HG03520 (cell line): ENCODE results near the gene IL25.

ENCODE experiments used
- ATAC-seq: cut with Tn5 transposase; IDR thresholded peaks from one replicate; pipeline ENCODE4 v1.9.1; 2021; ENCODE audit warnings: mild to moderate bottlenecking, moderate library complexity; ENCODE audit not compliant: unreplicated experiment

The IL25 gene

DNA sequence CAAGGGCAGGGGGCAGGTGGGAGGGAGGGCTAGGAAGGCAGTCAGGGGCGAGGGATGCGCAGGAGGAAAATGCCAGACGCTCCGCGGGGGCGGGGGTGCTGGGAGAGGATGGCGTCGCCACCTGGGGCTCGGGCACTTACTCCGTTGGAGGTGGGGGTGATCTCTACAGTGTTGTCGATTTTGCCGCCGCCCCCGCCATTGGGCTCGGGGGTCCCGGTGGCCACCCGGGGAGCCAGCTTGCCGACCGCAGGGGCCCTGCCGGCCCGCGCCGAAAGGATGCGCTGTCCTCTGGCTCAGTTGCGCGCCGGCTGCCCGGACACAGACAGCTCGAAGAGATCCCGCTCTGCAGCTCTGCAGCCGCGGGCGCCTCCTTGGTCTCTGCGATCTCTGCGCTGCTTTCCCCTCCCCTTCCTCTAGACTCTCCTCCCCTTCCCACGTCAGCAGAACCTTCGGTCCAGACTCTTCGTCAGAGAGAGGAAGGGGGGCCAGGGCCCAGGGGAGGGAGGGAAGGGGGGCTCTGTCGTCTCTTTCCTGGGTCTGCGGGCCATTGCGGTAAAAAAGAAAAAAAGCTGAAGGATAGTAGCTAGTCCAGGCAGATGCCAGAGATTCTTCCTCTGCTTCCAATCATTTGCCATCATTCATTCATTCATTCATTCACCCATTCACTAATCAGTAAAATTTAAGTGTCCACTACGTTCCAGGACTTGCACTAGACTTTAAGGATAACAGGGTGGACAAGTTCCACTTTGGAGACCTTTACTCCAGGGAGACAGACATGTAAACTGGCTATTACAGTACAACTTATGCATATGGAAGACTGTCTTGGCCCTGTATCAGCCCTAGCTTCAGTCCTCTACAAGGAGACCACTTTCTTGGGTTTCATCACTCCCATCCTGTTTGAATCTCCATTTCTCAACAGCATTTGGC, 19.8 kb upstream of the IL25 start, which contains the start of gene SLC22A17:
Gene SLC22A17 (minus strand): TSS at position 382 of the 927 bp plus-strand sequence.
- no peak for ATAC-seq

DNA sequence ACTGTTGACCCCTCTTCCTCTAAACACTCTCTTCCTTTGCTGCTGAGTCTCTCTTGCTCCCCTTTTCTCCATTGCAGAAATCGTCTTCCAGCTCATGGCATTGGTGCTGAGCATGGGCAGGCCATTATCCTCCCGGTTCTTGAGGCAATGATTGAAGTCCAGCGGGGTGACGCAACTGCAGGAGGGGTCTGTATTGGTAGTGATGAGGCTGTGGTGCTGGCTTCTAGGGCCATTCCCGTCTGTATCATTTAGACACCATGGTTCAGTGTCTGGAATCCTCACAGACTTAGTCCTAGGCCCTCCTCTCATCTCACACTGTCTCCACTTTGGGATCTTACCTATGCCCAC, 19.2 kb upstream of the IL25 start:
- ATAC-seq = no peak

DNA sequence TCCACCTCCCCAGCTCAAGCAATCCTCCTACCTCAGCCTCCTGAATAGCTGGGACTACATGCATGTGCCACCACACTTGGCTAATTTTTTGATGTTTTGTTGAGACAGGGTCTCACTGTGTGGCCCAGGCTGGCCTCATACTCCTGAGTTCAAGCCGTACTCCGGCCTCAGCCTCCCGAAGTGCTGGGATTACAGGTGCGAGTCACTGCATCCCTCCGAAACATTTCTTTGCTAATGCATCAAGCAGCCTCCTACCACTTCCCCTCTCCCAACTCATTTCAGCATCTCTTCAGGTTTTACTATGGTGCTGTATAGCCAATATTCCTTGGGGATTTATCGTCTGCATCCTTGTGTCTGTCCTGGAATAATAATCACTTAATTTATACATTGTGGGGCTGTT, 17.6 kb upstream of the IL25 start:
- ATAC-seq = no peak

DNA sequence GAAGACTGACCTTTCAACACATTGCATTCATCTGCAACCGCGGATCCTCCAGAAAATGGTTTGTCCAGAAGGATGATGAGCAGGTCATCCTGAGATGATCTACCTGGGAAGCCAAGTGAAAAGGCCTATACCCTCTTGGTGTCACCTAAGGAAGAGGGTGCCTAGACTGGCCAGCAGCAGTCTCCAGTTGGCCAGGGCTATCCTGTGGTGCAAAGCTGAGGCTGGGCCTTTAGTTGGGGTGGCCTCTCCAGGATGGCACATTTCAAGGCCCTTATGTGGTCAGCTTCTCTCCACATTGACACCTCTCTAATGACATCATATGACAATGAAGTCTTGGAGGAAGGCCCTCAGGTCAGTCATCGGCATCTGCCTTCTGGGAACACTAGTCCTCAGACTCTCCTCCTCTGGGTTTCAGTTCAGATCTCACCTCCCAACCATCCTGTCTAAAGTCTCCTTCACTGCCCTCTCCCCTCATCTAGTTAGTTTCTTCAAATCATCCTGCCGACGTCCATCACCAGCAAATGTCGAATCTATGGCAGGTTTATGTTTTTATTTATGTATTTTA, 16.7 kb upstream of the IL25 start:
- ATAC-seq = no peak

DNA sequence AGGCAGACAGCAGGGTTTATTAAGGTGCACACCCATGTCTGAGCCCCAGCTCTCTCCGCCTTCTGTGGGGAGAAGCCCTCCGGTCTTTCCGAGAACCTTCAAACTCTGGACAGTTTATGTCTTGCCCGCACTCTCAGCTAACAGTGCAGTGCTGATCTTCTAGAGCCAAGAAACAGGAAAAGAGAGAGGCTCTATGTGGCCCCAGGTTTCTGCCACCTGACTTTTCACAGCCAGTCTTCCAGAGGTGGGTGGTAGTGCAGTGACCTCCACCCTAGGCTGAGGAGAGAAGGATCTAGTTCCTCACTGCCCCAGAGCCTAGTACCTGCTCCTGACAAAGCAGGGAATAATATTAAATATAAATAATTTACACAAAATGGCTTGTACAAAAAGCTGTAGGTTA, 15.9 kb upstream of the IL25 start:
- no peak for ATAC-seq

DNA sequence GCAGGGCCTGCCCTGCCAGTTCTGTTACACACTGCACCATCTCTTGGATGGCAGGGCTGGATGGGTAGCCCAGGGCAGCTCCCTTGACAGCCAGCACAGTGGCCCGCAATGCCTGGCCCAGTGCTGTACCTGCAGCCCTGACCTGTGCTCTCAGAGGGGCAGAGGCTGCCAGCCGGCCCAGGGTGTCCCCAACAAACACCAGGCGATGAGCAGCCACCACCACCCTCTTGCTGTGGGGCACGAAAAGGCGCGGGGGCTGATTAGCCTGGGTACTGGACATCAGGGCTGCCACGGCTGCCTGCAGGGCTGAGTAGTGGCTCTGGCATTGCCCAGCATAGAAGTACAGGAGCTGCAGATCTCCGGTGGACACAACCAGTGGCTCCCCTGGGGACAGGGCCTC, 15.3 kb upstream of the IL25 start:
- ATAC-seq = no peak

DNA sequence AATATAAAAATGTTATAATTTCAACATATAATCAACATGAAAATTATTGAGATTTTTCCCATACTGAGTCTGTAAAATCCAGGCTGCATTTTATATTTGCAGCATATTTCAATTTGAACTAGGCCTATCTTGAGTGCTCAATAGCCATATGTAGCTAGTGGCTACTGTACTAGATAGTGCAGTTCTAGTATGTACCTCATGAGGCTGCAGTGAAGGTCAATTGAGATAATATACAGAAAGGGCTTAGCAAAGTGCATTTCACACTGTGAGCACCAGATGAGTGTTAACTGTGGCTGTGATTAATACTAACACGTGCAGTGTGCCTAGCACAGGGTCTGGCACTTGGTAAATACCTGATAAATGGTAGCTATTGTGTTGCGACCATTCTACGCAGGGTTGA, 14.6 kb upstream of the IL25 start:
- no peak for ATAC-seq

DNA sequence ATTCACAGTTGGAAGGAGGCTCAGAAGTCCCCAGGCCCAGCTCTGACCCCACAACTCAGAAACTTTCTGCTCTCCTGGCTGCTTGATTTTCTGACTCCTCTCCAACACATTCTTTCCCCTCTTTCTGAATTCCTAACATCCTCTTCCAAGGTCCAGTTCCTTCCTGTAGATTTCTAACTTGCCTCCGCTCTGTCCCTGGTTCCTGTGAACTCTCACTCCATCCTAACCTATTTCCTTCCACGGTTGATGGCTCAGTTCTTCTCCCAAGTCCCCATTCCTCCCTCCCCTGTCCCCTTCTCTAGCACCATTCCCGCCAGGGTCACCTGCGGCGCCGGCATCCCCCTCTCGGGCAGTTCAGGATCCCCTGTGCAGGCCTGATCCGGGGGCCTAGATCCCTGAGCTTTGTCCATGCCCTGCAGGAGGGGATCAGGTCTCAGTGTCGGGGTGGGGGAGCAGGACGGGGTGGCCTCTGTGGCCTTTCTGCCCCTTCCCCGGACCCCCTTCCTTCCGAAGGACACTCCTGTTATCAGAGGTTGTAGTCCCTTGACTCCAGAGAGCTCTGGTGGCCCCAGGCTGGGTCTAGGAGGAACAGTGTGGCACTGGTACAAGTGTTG, 13.9 kb upstream of the IL25 start:
- no peak for ATAC-seq

DNA sequence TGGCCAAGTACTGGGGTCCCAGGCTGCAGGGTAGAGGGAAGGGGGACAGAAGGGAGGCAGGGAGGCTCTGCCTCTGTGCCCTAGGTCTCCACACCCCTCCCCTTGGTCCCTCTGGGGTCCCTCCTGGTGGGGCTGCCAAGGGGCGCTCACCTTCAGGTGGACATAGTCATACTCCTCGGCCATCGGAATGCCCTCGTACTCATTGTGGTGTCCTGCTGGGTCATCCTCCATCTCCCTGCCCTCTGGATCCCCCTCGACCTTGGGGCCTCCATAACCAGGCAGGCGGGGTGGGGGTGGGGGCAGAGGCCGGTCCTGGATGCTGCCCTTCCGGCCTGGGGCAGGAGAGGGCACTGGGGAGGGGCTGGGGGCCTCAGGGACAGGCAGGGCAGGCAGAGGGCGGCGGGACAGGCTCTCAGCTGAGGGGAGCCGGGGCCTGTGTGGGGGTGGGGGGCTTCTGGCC, 13.4 kb upstream of the IL25 start:
- ATAC-seq = no peak

DNA sequence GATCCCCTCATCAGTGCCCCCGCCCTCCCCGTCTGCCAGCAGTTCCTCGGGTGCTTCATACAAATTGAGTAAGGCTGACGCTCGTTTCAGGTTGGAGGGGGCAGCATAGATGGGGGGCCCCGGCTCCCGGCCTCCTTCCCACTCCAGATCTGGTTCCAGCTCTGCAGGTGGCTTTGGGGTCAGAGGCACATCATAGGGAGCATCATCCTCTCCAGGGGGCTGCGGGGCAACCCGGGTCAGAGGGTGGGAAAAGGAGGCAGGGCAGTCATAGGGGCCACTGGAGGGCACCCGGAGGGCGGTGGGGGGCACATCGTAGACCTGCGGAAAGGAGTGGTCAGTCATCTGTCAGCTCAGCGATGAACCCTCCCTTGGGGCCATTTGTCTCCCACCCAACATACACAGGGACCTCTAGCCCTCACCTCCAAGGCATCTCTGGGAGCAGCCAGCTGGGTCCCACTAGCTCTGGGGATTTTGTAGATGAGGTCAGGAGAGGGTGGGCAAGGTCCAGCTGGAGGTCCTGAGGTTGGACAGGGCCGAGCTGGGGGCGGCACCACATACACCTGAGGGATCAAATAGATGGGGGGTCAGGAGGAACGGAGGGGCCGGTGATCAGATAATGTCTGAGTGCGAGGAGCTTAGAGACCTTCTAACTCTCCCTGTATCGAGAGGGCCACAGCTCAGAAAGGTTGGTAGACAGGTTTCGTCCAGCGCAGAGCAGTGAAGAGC, 12.7 kb upstream of the IL25 start:
- ATAC-seq = no peak

DNA sequence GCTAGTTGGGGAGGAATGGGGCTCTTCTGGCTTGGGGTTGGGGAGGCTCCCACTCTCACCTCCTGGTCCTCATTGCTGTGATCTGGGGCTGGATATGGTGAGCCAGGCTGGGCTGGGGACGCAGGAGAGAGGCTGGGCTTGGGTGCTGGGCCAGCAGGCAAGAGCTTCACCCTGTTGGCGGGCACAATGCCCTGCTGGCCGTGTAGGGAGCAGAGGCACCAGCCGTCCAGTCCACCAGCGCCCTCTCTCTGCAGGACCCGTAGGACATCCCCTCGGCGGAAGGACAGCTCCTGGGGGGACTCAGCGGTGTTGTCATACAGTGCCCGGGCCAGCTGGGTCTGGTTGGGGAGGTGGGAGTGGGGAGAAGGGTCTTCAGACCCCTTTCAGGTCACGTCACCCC, 12.1 kb upstream of the IL25 start:
- ATAC-seq = no peak

DNA sequence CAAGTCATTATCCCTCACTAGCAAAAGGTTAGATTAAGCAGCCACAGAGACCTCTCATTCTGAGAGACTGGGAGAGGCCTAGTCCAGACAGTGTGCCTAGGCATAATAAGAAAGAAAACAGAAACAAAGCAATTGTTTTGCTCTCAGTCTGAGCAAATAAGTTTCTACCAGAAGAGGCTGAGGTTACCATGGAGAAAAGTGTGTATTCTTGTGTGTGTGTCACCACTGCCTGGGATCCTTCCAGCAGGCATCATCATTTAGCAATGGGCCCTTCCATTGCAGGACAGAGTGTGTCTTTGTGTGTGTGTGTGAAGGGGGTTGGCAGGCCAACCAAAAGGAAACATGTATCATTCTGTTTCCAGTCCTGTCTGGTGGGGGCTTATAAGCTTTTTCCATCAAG, 11.3 kb upstream of the IL25 start:
- ATAC-seq = no peak

DNA sequence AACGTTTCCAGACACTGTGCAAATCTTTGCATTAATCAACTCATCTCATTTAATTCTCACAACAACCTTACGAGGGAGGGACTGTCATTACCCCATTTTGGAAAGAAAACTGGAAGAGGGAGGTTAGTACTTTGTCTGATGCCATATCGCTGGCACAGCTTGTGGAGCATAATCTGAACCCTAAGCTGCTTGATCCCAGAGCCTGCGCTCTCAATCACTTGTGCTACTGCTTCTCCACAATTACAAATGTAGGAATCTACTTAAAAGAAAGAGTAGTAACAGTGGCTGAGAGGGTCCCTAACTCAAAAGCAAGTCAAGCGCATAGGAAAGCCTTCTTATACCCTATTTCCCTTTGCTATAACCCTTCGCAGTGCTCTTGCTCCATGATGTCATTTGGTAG, 10.8 kb upstream of the IL25 start:
- no peak for ATAC-seq

DNA sequence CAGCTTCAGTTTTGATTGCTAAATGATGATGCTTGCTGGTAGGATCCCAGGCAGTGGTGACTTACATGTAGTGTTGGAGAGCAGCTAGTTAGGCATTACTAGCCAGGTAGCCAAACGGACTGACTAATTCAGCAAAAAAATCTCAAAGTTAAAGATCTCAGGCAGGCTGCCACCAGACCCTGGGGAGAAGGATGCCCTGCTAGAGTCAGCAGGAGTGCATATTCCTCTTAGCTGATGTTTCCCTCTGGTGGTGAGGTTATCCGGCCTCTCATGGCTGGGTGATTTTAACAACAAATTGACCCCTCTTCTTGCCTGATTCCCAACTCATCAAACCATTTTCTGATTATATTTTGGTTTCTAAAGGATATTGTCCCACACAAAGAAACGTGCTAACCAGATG, 10.4 kb upstream of the IL25 start:
- no peak for ATAC-seq

DNA sequence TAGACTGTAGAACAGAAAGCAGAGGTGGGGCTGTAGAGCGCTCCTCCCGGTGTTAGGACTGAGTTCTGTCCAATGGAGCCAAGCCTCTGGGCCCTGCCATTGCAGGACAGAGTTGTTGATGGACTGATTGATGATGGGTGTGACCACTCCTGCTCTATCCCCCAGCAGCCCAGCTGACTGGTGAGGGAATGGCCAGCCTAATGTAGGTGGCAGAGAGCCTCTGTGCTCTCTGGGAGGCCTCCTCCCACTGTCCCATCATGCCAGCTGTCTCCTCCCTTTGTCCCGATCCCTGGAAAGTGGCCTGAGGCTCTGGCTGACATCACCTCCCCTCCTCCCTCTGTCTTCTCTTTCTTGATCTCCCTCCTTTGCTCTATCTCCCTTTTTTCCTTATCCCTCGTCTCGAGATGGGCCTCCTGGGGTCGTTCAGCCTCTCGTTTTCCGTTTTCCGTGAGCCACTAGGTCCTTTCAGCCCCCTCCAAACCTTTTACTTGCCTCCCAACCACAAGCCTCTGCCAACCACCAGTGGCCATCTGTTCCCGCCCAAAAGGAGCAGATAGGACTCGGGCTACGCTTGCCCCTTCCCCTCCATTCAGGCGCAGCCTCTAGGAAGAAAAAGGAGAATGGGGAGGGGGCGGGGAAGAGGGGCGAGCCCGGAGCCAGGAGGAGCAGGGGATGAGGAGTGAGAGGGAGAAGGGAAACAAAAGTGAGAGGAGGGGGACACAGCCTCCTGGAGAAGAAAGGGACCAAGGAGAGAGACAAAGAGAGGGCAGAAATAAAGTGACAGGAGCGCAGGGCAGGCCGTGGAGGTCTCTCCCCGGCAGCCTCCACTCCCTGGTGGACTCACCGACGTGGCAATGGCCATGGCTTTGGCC, 8.2 kb upstream of the IL25 start:
- ATAC-seq = no peak

DNA sequence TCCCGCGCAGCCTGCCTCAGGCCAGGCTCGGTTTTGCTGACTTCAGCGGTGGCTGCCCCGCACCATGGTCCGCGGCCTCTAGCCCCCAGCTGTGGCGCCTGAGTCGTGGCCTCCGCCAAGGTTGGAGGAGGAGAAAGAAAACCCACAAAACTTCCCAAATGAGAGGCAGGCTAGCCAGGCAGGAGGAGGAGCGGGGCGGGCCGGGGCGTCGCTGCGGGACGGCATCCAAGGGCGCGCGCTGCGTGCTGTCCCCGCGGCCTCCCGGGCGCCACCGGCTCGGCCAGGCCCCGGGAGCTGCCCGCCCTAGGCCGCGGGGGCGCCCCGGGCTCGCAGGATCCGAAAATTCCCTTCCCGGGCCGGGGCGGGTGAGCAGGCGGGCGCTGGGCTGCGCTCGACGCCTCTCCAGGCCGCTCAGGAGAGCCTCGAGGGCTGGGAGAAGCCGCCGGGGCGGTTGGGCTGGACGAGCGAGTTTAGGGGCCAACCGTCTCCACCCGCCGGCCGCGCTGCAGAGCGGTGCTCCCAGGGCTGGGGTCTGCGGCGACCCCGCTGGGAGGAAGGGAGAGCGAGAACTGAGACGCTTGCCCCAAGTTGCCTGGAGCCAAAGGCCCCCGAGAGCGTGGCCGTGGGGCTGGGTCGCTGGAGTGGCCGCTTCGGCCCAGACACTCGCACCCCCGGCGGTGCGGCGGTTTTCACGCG, 7.4 kb upstream of the IL25 start, which contains the start of gene EFS:
Gene EFS (minus strand): TSS at position 137 of the 696 bp plus-strand sequence. CDS start 147 bp downstream, outside the sequence.
- ATAC-seq = no peak

DNA sequence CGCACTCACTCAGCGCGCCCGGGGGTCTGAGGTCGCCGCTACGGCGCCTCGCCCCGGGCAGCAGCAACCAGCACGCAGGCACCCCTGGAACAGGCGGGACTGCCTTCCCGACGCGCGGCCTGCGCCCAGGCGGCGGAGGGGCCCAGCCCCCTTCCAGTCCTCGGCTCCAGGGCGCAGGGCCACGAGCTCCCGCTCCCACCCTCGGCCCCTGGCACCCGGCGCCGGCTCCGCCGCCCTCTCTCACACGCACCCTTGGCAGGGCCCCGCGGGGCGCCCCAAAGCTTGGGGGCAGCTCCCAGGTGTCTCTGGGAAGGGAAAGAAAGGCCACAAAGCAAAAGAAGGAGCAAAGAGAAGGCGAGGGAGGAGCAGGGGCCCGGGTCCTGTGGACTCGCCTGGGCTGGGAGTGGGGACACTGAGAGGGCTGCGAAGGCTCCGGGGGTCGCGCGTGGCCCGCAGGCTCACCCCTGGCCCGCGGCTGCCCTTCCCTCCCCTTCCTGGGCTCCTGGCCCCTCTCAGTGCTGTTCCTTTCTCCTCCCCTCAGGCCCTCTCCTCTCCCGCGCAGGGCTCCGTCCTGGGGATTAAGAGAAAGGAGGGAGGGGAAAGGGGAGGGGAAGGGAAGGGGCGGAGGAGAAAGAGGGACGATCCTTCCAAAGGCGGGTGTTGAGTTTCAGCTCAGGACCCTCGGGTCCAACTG, 6.7 kb upstream of the IL25 start:
- no peak for ATAC-seq

DNA sequence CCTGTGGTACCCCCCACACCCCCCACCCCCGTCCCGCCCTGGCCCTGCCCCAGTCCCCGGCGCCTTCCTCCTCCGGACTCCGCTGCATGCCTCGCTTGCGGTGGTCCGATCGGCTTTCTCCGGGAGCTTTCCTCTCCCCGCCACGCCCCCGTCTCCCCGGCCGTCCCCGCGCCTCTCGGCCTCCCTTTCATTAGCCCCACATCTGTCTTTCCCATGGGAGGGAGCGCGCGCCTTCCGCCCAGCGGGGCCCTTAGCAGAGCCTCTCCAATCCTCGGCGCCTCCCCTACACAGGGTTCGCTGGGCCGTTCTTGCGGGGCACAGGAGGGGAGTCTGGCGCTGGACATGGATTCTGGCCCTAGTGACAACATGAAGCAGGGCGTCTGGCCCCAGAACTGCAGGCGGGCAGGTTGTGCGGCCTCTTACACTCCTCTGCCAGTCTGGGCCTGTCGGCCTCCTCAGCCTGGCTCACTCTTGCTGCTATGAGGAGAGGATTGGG, 6.1 kb upstream of the IL25 start:
- no peak for ATAC-seq

DNA sequence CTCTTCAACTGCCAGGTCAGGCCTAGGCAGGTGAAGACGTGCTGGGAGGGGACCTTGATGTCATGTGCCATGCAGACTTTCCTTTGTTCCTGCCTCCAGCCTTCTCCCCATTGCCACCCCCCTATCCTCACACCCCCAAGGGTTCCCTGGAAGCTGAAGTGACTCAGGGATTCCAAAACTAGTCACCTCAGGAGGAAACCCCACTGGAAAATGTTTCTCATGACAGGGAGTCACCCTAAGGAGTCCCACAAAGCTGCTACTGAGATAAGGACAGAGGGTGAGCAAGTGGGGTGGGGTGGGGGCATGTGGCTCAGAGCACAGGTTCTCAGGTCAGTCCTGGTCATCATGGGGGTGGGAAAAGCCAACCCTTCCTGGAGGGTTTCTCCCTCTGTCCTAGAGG, 2.4 kb upstream of the IL25 start:
- ATAC-seq = no peak
